SHP77 treated with DMSO at 0.1 percent for 48 hours (cell line): ENCODE data around the gene RAB11FIP3.
A peak's percentile ranks its signal among the peaks of the same experiment; 100 is the strongest.
"Not testable (repeated sequence)": the region's sequence is repeated elsewhere in the genome, so short reads cannot be mapped to it uniquely, and the experiment has no call there.

ENCODE experiments used
- DNase-seq: peaks from one replicate; lab custom pipeline; 2025; lab: John Stamatoyannopoulos, UW

The RAB11FIP3 gene

GRCh38 chr16:391885-392335, 33.5 kb upstream of the RAB11FIP3 start:
- DNase-seq: peak; percentile 42

GRCh38 chr16:392450-393030, 32.9 kb upstream of the RAB11FIP3 start:
- no peak for DNase-seq

GRCh38 chr16:396199-396598, 29.2 kb upstream of the RAB11FIP3 start:
- DNase-seq: no peak

GRCh38 chr16:396605-397004, 28.8 kb upstream of the RAB11FIP3 start:
- DNase-seq: no peak

- DNase-seq: no peak
These were observed 28.3 kb upstream of the RAB11FIP3 start, which contains the start of gene NME4 for GRCh38 chr16:397135-397661. Gene NME4, plus strand, starts transcription at chr16:397199. Its CDS starts 24 bp downstream, at chr16:397223.

- DNase-seq: no peak
These were observed 27.6 kb upstream of the RAB11FIP3 start for GRCh38 chr16:397736-398332.

- no peak for DNase-seq
These were observed 26.7 kb upstream of the RAB11FIP3 start for GRCh38 chr16:398561-399339.

- DNase-seq: no peak
These were observed 26.0 kb upstream of the RAB11FIP3 start for GRCh38 chr16:399340-400019.

- DNase-seq: no peak
These were observed 25.3 kb upstream of the RAB11FIP3 start for GRCh38 chr16:400061-400591.

- DNase-seq: peak; percentile 49
These were observed 23.7 kb upstream of the RAB11FIP3 start, which contains the start of gene DECR2 for GRCh38 chr16:401468-402348. Gene DECR2, plus strand, starts transcription at chr16:401885. Its CDS starts 79 bp downstream, at chr16:401964.

GRCh38 chr16:404971-405486, 20.4 kb upstream of the RAB11FIP3 start:
- DNase-seq: no peak

- DNase-seq: no peak
These were observed 19.6 kb upstream of the RAB11FIP3 start for GRCh38 chr16:405548-406506.

- DNase-seq: no peak
These were observed 18.2 kb upstream of the RAB11FIP3 start for GRCh38 chr16:407253-407652.

GRCh38 chr16:410516-411178, 14.8 kb upstream of the RAB11FIP3 start:
- no peak for DNase-seq

- no peak for DNase-seq
These were observed 13.7 kb upstream of the RAB11FIP3 start for GRCh38 chr16:411576-412265.

GRCh38 chr16:414395-415169, 10.9 kb upstream of the RAB11FIP3 start:
- no peak for DNase-seq

- DNase-seq: not testable (repeated sequence)
These were observed 10.3 kb upstream of the RAB11FIP3 start for GRCh38 chr16:415170-415498.

GRCh38 chr16:422179-422578, 3.3 kb upstream of the RAB11FIP3 start:
- DNase-seq: not testable (repeated sequence)
